ENCODE data around the gene VTI1A.

Gene VTI1A

DNA sequence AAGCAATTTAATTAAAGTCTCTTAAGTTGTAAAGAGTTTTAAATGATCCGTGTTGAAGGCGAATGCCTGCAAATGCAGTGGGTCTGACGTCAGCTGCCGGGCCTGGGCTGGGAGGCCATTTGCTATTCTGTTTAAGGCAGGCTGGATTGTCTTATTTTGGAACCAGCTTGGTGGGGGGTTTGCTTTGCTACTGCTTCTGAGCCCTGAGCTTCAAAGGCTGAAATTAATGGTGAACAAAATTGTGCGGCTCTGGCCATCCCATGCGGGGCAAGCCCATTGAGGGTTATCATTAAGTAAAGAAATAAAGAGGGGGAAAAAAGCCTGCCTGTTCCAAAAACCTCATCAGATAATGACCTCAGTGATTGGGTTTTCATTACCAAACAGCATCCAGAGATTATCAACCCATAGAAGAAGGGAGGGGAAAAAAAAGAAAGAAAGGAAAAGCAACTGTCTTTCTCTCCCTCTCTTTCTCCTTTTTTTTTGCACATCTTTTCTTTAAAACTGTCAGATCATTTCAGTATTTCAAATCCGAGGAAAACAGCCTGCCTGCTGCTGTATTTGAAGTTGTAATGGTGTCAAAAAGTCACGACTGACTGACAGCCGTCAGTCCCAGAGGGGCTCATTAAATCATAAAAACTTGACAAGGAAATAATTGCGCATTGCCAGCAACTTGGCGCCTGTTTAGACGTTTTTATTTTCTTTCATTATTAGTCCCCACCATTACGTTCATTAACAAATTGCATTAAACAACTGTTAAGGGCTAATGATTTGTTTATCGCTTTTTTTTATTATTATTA, 371.2 kb downstream of the VTI1A start:
- Mint-ChIP-seq H3K27me3 (no peaks in the 10 kb centered on the region), H3K9me3 (no peaks in the 10 kb centered on the region), H3K4me1 (peaks cover 2 to 6% of the 10 kb centered on the region in 2 donors), H3K4me3 (no peak overlapping the region), H3K27ac (no peak overlapping the region), H3K36me3 (peaks cover 48 to 71% of the 10 kb centered on the region in 2 donors)
- DNase-seq (no peak), ATAC-seq (replicated peaks) (no peak)

DNA sequence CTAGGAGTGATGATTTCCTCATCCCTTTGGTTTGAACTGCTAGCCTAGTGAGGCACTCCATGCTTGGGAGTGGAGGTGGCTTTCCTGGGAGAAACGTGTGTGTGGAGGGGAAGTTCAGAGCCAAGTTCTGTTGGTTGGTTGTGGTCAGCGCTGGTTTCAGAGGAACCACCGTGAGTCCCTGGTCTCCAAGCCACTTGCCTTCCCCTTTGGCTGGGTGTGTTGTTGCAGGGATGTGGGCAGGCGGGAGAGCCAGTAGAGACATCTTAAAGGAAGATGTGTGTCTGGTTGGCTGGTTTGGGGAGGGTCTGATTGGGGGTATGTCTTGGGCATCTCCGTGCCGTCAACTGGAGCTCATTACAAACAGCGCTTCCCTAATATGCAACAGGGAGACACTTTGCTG, 372.2 kb downstream of the VTI1A start:
- ATAC-seq (replicated peaks) (no peak), DNase-seq (no peak)
- H3K9me3 Mint-ChIP-seq, result no peaks in the 10 kb centered on the region
- no peak overlapping the region for H3K4me3 Mint-ChIP-seq
- H3K27ac Mint-ChIP-seq, result no peak overlapping the region
- no peaks in the 10 kb centered on the region for H3K27me3 Mint-ChIP-seq
- peaks cover 54 to 75% of the 10 kb centered on the region in 2 donors for H3K36me3 Mint-ChIP-seq
- H3K4me1 Mint-ChIP-seq, result no peaks in the 10 kb centered on the region

DNA sequence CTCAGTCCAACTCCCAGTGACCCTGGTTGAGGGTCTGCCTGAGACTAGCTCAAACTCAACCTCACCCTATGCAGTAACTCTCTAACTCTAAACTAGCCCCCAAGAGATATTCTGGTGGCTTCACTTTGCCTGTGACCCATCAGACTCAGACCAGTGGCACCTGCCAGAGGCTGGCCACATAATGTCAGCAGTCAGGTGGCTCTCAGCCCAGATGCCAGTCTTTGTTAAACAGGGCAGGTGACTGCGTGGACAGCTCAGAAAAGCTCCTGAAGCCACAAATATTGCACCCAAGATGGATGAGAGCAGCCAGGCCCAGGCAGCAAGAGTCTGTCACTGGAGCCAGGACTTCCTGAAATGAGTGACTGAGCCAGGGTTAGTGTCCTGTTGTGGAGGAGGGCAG, 373.3 kb downstream of the VTI1A start:
- H3K4me1 Mint-ChIP-seq, result no peaks in the 10 kb centered on the region
- H3K9me3 Mint-ChIP-seq, result no peaks in the 10 kb centered on the region
- no peak overlapping the region for H3K27ac Mint-ChIP-seq
- H3K27me3 Mint-ChIP-seq, result no peaks in the 10 kb centered on the region
- H3K4me3 Mint-ChIP-seq, result no peak overlapping the region
- H3K36me3 Mint-ChIP-seq, result peaks cover 56 to 70% of the 10 kb centered on the region in 2 donors
- ATAC-seq (replicated peaks) (no peak), DNase-seq (no peak)

DNA sequence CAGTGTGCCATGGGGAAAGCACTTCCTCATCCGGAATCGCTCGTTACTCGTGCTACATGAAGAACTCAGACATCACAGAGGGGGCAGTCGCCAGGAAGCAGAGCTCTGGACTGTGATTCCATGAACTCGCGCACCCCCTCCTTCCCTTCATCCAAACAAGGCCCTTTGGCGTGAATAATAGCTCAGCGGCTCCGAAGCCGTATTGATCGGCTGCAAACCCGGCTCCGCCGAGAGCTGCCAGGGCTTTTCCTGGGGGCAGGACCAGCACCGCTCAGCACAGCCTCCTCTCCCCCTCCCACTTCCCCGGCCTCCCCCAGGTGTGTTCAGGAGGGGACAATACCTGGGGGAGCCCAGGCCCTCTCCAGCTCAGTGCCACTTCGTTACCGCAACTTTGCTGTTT, 374.0 kb downstream of the VTI1A start:
- H3K4me1 Mint-ChIP-seq, result no peaks in the 10 kb centered on the region
- ATAC-seq (replicated peaks) (no peak), DNase-seq (no peak)
- H3K36me3 Mint-ChIP-seq, result peaks cover 55 to 62% of the 10 kb centered on the region in 2 donors
- H3K27ac Mint-ChIP-seq, result no peak overlapping the region
- no peaks in the 10 kb centered on the region for H3K27me3 Mint-ChIP-seq
- no peaks in the 10 kb centered on the region for H3K9me3 Mint-ChIP-seq
- no peak overlapping the region for H3K4me3 Mint-ChIP-seq

DNA sequence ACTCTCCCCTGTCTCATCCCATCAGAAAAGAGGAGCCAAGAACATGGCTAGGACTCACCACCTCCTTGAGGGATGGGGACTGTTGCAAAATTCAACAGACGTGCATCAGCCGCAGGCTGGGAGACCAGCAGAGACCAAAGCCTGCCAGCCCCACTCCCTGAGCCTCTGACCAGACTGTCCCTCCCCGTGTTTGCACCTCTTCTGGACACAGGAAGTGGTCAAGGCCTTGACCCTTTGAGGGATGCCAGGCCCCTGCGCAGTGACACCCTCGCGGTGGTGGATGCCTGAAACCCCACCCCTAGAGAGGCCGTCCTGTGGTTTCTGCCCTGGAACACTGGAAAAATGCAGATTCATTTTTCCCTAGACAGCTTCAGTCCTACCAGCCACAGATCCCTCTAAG, 374.6 kb downstream of the VTI1A start:
- H3K4me3 Mint-ChIP-seq, result no peak overlapping the region
- no peaks in the 10 kb centered on the region for H3K27me3 Mint-ChIP-seq
- DNase-seq (no peak), ATAC-seq (replicated peaks) (no peak)
- H3K9me3 Mint-ChIP-seq, result no peaks in the 10 kb centered on the region
- no peak overlapping the region for H3K27ac Mint-ChIP-seq
- H3K4me1 Mint-ChIP-seq, result no peaks in the 10 kb centered on the region
- peaks cover 51 to 56% of the 10 kb centered on the region in 2 donors for H3K36me3 Mint-ChIP-seq

DNA sequence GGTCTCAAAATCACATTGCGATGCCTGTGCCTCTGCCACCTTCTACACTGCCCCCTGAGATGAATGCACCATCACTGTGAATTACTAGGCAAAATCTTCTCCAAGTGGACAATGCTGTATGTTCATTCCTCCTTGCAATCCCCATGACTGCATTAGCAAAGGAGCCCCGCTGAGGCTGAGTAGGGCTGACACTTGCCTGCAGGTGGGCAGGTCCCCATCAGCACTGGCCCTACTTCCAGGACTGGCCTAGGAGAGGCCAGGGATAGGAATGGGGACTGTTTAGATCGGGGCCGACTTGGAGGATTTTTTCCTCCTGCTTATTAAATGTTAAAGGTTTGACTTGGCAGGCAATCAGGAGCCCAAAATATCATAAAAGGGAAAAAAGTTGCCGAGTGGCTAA, 376.0 kb downstream of the VTI1A start:
- no peak overlapping the region for H3K27ac Mint-ChIP-seq
- no peaks in the 10 kb centered on the region for H3K4me1 Mint-ChIP-seq
- no peaks in the 10 kb centered on the region for H3K27me3 Mint-ChIP-seq
- ATAC-seq (replicated peaks) (no peak), DNase-seq (no peak)
- H3K4me3 Mint-ChIP-seq, result no peak overlapping the region
- H3K36me3 Mint-ChIP-seq, result peaks cover 45 to 46% of the 10 kb centered on the region in 2 donors
- H3K9me3 Mint-ChIP-seq, result no peaks in the 10 kb centered on the region

DNA sequence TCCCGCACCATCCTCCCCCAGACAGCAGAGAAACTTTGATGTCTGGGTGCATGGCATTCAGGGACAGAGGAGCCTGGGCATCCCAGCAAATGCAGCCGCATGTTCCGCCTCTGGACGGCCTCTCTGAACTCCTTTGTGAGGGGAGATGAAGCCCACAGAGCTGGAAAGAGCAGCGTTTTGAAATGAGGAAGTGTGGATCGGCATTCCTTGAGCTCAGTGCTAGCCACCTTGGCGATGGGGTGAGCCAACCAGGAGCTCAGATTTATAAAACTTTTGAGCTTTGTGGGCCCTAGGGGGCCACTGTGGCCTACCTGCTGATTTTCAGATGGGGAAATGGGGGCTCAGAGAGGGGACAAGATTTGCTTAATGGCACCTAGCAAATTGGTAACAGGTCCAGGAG, 376.6 kb downstream of the VTI1A start:
- H3K9me3 Mint-ChIP-seq, result no peaks in the 10 kb centered on the region
- peaks cover 45 to 46% of the 10 kb centered on the region in 2 donors for H3K36me3 Mint-ChIP-seq
- ATAC-seq (replicated peaks) (no peak), DNase-seq (no peak)
- H3K4me3 Mint-ChIP-seq, result no peak overlapping the region
- H3K27me3 Mint-ChIP-seq, result no peaks in the 10 kb centered on the region
- H3K27ac Mint-ChIP-seq, result peak overlapping the region; percentile 81
- no peaks in the 10 kb centered on the region for H3K4me1 Mint-ChIP-seq

DNA sequence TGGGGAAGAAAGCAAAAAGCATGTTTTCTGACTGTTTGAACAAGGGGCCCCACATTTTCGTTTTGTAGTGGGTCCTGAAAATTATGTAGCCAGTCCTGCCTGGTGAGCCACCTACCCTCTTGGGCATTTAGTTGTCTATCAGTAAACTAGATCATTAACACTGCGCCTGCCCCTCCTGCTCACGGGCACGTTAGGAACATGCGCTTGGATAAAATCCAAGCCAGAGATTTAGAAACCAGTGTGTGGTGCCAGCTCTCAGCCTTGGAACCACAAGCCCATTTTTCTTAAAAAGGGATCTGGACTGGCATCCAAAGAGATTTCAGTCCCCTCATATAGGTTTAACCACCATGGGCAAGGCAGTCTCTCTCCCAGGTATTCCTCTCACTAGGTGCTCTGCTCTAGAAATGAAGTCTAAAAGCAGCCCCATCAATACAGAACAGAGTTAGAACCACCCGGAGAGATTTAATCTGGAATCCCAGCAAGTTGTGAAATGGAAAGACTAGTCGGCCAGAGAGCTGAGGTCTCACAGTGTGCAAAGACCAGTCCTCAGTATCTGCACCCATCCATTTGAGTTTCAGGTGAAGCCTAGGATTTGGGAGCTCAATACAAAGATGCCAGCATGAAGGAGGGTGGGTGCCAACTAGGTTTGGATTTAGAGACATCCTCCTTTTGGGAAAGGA, 379.1 kb downstream of the VTI1A start:
- Mint-ChIP-seq H3K36me3 (peaks cover 30 to 38% of the 10 kb centered on the region in 2 donors), H3K9me3 (no peaks in the 10 kb centered on the region), H3K27ac (no peak overlapping the region), H3K27me3 (no peaks in the 10 kb centered on the region), H3K4me1 (no peaks in the 10 kb centered on the region), H3K4me3 (no peak overlapping the region)
- DNase-seq (no peak), ATAC-seq (replicated peaks) (no peak)

DNA sequence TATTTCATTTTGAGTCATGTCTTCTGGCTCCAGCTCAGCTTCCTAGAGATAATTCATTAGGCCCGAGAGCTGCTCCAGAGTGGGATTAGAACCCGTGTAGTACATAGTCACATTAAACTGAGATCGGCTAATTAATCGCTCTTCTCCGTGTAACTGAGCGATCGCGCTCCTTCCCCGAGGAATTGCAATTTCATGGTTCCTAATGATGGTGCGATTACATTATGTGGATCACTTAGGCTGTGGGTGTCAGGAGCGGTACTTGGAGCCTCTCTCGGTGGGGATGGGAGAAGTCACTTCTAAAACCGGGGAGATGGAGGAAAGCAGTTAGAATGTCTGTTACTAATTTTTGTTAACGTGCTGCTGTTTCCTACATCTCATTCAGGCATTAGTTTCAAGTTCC, 380.1 kb downstream of the VTI1A start:
- DNase-seq (no peak), ATAC-seq (replicated peaks) (no peak)
- Mint-ChIP-seq H3K36me3 (peaks cover 25 to 35% of the 10 kb centered on the region in 2 donors), H3K4me3 (no peak overlapping the region), H3K9me3 (no peaks in the 10 kb centered on the region), H3K27me3 (no peaks in the 10 kb centered on the region), H3K4me1 (no peaks in the 10 kb centered on the region), H3K27ac (no peak overlapping the region)

DNA sequence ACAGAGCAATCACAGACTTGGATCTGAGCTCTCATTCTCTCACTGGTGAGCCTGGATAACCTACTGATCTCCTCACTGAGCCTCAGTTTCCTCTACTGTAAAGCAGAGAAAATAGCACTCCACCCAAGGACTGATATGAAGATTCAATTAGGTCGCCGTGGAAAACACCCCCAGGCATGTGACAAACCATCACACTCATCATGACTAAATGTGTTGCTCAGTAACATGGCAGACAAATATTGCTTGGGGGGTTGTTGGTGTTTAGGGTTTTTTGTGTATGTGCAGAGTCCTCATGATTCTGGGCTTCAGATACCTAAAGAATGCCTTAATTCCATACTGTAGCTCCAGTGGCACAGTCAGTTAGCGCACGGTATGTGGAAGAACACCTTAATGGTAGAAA, 380.9 kb downstream of the VTI1A start:
- no peaks in the 10 kb centered on the region for H3K9me3 Mint-ChIP-seq
- no peak overlapping the region for H3K4me3 Mint-ChIP-seq
- no peaks in the 10 kb centered on the region for H3K4me1 Mint-ChIP-seq
- H3K27ac Mint-ChIP-seq, result no peak overlapping the region
- ATAC-seq (replicated peaks) (no peak), DNase-seq (no peak)
- H3K27me3 Mint-ChIP-seq, result no peaks in the 10 kb centered on the region
- peaks cover 23 to 33% of the 10 kb centered on the region in 2 donors for H3K36me3 Mint-ChIP-seq

DNA sequence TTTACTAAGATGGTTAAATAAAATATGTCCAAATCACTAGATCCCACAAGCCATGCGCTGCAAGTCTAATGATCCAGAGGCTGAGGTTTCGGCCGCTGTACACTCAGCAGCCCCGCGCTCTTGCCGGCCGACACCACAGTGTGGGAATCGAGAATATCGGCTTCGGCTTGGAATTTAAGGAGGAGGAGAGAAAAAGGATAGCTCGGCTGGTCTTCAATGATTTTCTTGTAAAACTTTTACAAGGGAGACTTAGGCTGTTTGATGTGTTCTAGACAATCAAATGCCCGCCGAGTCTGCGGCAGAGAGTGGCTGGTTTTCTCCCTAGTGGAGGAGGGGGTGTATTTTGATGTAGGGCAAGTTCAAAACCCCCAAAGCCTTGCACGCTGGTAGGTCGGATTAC, 384.8 kb downstream of the VTI1A start:
- H3K4me1 Mint-ChIP-seq, result peaks cover 0 to 5% of the 10 kb centered on the region in 2 donors
- DNase-seq (no peak), ATAC-seq (replicated peaks) (no peak)
- no peaks in the 10 kb centered on the region for H3K9me3 Mint-ChIP-seq
- no peak overlapping the region for H3K27ac Mint-ChIP-seq
- no peak overlapping the region for H3K4me3 Mint-ChIP-seq
- peaks cover 16 to 35% of the 10 kb centered on the region in 2 donors for H3K36me3 Mint-ChIP-seq
- H3K27me3 Mint-ChIP-seq, result no peaks in the 10 kb centered on the region

DNA sequence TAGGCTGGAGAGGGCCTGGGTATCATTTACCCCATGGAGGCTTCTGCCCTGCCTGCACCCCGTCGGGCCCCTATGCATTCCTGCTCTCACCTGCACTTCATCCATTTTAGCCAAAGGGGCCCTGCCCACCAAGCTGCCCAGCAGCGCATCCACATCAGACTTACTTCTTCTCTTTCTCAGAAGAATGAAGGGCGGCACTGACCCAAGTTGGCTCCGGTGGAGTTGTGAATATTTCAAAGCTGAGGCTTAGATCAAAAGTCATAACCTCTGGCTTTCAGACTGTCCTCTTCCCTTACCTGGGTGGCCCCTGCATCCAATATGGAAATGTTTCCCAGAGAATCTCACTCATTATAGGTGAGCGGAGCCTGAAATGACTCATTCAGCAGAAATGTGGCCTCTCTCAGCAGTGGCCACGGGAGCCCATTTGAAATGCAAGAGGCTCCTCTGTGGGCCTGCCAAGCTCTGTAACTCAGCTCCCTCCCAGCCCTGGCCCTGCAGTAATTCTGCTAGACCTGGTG, 385.4 kb downstream of the VTI1A start:
- H3K36me3 Mint-ChIP-seq, result peaks cover 15 to 36% of the 10 kb centered on the region in 2 donors
- no peak overlapping the region for H3K27ac Mint-ChIP-seq
- H3K4me3 Mint-ChIP-seq, result no peak overlapping the region
- H3K4me1 Mint-ChIP-seq, result peaks cover 0 to 5% of the 10 kb centered on the region in 2 donors
- H3K9me3 Mint-ChIP-seq, result no peaks in the 10 kb centered on the region
- no peaks in the 10 kb centered on the region for H3K27me3 Mint-ChIP-seq
- DNase-seq (no peak), ATAC-seq (replicated peaks) (no peak)

DNA sequence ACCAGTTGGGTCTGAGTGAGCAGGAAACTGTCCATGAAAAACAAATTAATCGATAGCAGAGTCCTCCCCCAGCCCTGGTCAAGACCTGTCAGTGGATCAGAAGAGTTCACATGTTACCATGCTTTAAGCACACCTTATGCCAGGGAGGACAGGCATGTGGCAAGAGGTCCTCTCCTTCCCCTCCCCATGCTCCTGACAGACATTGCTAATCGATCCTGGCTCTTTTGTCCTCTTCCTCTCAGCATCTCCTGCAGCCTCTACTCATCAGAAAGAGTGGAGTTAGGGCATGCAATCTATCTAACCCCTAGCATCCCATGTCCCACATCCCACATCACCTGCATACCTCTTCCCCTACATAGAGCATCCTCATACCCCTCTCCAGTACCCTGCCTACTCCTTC, 385.9 kb downstream of the VTI1A start:
- DNase-seq, result no peak
- no peak overlapping the region for H3K27ac Mint-ChIP-seq

DNA sequence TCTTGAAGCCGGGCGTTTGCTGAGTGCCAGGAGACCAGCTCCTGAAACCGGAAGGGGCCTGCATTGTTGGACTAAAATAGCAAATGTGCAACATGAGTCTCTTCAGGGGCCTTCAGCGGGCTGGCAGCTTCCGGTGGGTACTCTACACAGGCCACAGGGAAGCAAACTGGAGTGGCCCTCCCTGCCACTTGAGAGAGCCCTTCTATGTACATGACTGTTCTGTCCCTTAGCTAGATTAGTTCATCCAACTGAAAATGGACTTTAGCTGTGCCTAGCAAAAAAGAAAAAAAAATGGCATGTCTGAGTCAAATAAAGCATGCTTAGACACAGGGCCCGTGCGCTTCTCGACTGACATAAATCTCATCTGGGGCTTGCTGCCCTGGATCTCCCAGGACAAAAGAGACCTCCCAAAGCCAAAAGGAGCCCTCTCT, 387.8 kb downstream of the VTI1A start:
- no peak overlapping the region for H3K4me3 Mint-ChIP-seq
- peaks cover 0 to 3% of the 10 kb centered on the region in 2 donors for H3K9me3 Mint-ChIP-seq
- no peak for ATAC-seq (replicated peaks)
- H3K27me3 Mint-ChIP-seq, result no peaks in the 10 kb centered on the region
- H3K27ac Mint-ChIP-seq, result no peak overlapping the region
- H3K4me1 Mint-ChIP-seq, result peaks cover 0 to 5% of the 10 kb centered on the region in 2 donors
- no peak for DNase-seq
- H3K36me3 Mint-ChIP-seq, result peaks cover 14 to 44% of the 10 kb centered on the region in 2 donors

More for the DNA sequence above, 385.9 kb downstream of the VTI1A start:
- Mint-ChIP-seq H3K4me1 (peaks cover 0 to 5% of the 10 kb centered on the region in 2 donors), H3K27me3 (no peaks in the 10 kb centered on the region), H3K4me3 (no peak overlapping the region), H3K36me3 (peaks cover 14 to 33% of the 10 kb centered on the region in 2 donors), H3K9me3 (no peaks in the 10 kb centered on the region)
- no peak for ATAC-seq (replicated peaks)

DNA sequence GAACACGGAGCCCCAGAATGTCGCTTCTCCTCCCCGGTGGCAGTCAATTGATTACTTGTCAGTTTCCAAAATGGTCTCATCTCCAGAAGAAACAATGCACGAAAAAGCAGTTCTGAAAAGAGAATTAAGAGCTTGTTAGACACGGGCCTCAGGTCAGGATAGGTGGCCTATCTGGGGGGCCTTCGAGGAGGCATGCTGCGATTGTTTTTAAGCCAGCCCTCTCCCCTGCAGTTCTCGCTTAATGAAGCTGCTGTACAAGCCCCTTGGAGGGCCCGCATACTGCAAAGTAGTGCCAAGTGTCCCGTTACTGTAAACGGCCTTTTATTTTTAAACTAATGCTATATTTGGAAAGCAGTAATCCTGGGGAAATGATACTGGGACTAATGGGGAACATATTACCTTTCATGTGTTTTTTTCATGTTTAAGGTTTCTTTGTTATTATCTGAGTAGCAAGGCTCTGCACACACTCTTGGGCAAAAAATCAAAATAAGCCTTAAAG, 388.3 kb downstream of the VTI1A start:
- no peak for DNase-seq
- no peak for ATAC-seq (replicated peaks)
- Mint-ChIP-seq H3K9me3 (peaks cover 3 to 6% of the 10 kb centered on the region in 2 donors), H3K27ac (no peak overlapping the region), H3K4me3 (no peak overlapping the region), H3K36me3 (peaks cover 18 to 46% of the 10 kb centered on the region in 2 donors), H3K27me3 (no peaks in the 10 kb centered on the region), H3K4me1 (peaks cover 0 to 5% of the 10 kb centered on the region in 2 donors)

Data from stimulated activated naive B cell treated with anti-CD40 and anti-IgM and Interleukin-4, amounts not matched to agents 10 μg/mL and 1 μg/mL and 100 μg/mL, for 72 hours (primary cell).